Mesenchymal stem cell (in vitro differentiated cells and primary cell): ENCODE data around the gene RND3.

ENCODE experiments used
- DNase-seq: peaks from one replicate; pipeline ENCODE4 v3.0.0-alpha.2; 2013
- H2AFZ ChIP-seq: one replicate; pipeline ENCODE4 v1.6.1; 2013; ENCODE audit warnings: low read depth, mild to moderate bottlenecking, control low read depth, inconsistent platforms, low read length, moderate library complexity
- H2AK5ac ChIP-seq: 2 replicates; pipeline ENCODE4 v1.6.1; 2013; ENCODE audit warnings: low read length, moderate library complexity, mild to moderate bottlenecking, inconsistent platforms; ENCODE audit not compliant: severe bottlenecking
- H2BK120ac ChIP-seq: one replicate; pipeline ENCODE4 v1.6.1; 2013; ENCODE audit warnings: low read depth, mild to moderate bottlenecking, inconsistent platforms, low read length, moderate library complexity
- H2BK12ac ChIP-seq, 2 experiments: one replicate each; pipeline ENCODE4 v1.6.1; 2013; ENCODE audit warnings: inconsistent platforms in 2 of 2, low read length in 2 of 2, mild to moderate bottlenecking in 2 of 2, moderate library complexity in 2 of 2, control low read depth in 1 of 2
- H2BK15ac ChIP-seq: one replicate; pipeline ENCODE4 v1.6.1; 2013; ENCODE audit warnings: mild to moderate bottlenecking, low read depth, inconsistent platforms; ENCODE audit not compliant: poor library complexity, severe bottlenecking
- H2BK5ac ChIP-seq: 2 replicates; pipeline ENCODE4 v1.6.1; 2013; ENCODE audit warnings: low read depth, mild to moderate bottlenecking, low read length, control low read depth, inconsistent platforms; ENCODE audit not compliant: poor library complexity, severe bottlenecking
- H3K14ac ChIP-seq, 2 experiments: one replicate each; pipeline ENCODE4 v1.6.1; 2013; ENCODE audit warnings: inconsistent platforms in 2 of 2, low read length in 2 of 2, control low read depth in 1 of 2, mild to moderate bottlenecking in 1 of 2, moderate library complexity in 1 of 2
- H3K18ac ChIP-seq, 2 experiments: one replicate each; pipeline ENCODE4 v1.6.1; 2013; ENCODE audit warnings: inconsistent platforms in 2 of 2, low read length in 2 of 2, control low read depth in 1 of 2, low read depth in 1 of 2, mild to moderate bottlenecking in 1 of 2
- H3K23ac ChIP-seq, 2 experiments: one replicate each; pipeline ENCODE4 v1.6.1; 2013; ENCODE audit warnings: inconsistent platforms in 2 of 2, low read length in 2 of 2, mild to moderate bottlenecking in 2 of 2, moderate library complexity in 2 of 2, control low read depth in 1 of 2
- H3K27ac ChIP-seq: 2 replicates; pipeline ENCODE4 v1.5.1; 2013; ENCODE audit warnings: mild to moderate bottlenecking, moderate library complexity, low read length, control low read depth, inconsistent platforms; ENCODE audit not compliant: poor library complexity, severe bottlenecking
- H3K27me3 ChIP-seq, 2 experiments: 2 replicates each; pipeline versions ENCODE4 v1.6.1 to v1.7.0; 2013; ENCODE audit warnings: low read length in 2 of 2, mild to moderate bottlenecking in 2 of 2, moderate library complexity in 2 of 2, control low read depth in 1 of 2, inconsistent platforms in 1 of 2; ENCODE audit not compliant: control insufficient read depth in 1 of 2, insufficient read depth in 1 of 2
- H3K36me3 ChIP-seq, 2 experiments: 2 replicates each; pipeline versions ENCODE4 v1.6.1 to v1.7.0; 2013; ENCODE audit warnings: low read length in 2 of 2, control low read depth in 1 of 2, inconsistent platforms in 1 of 2, low read depth in 1 of 2, mild to moderate bottlenecking in 1 of 2; ENCODE audit not compliant: insufficient read depth in 2 of 2, control insufficient read depth in 1 of 2
- H3K4ac ChIP-seq, 2 experiments: one replicate each; pipeline ENCODE4 v1.6.1; 2013; ENCODE audit warnings: inconsistent platforms in 2 of 2, low read length in 2 of 2, mild to moderate bottlenecking in 2 of 2, moderate library complexity in 2 of 2, control low read depth in 1 of 2, low read depth in 1 of 2
- H3K4me1 ChIP-seq: 2 replicates; pipeline ENCODE4 v1.6.1; 2013; ENCODE audit warnings: low read depth, low read length, control low read depth; ENCODE audit not compliant: control insufficient read depth, insufficient read depth
- H3K4me2 ChIP-seq: 2 replicates; pipeline ENCODE4 v1.6.1; 2013; ENCODE audit warnings: low read length, mild to moderate bottlenecking, inconsistent platforms; ENCODE audit not compliant: poor library complexity, severe bottlenecking
- H3K4me3 ChIP-seq, 2 experiments: 2 replicates each; pipeline versions ENCODE4 v1.5.1 to v1.7.0; 2013; ENCODE audit warnings: low read length in 2 of 2, mild to moderate bottlenecking in 2 of 2, control low read depth in 1 of 2, low read depth in 1 of 2; ENCODE audit not compliant: insufficient read depth in 1 of 2
- H3K79me1 ChIP-seq: replicated peaks from 2 replicates; pipeline ENCODE4 v1.6.1; 2013; ENCODE audit warnings: mild to moderate bottlenecking, control low read depth, low read length, inconsistent platforms; ENCODE audit not compliant: poor library complexity, severe bottlenecking
- H3K9ac ChIP-seq: 2 replicates; pipeline ENCODE4 v1.7.0; 2013; ENCODE audit warnings: mild to moderate bottlenecking, low read length, moderate library complexity
- H3K9me3 ChIP-seq: 2 replicates; pipeline ENCODE4 v1.7.0; 2013; ENCODE audit warnings: mild to moderate bottlenecking, low read length; ENCODE audit not compliant: control insufficient read depth
- H4K8ac ChIP-seq: one replicate; pipeline ENCODE4 v1.6.1; 2013; ENCODE audit warnings: inconsistent platforms, mild to moderate bottlenecking, low read length, moderate library complexity
- H4K91ac ChIP-seq: one replicate; pipeline ENCODE4 v1.6.1; 2013; ENCODE audit warnings: mild to moderate bottlenecking, low read length, inconsistent platforms
- WGBS: methylation state at CpG from one replicate; pipeline ENCODE4 v1.1.7; 2013; ENCODE audit warnings: mixed read lengths; 5-methylcytosine and 5-hydroxymethylcytosine counted together

The RND3 gene

DNA sequence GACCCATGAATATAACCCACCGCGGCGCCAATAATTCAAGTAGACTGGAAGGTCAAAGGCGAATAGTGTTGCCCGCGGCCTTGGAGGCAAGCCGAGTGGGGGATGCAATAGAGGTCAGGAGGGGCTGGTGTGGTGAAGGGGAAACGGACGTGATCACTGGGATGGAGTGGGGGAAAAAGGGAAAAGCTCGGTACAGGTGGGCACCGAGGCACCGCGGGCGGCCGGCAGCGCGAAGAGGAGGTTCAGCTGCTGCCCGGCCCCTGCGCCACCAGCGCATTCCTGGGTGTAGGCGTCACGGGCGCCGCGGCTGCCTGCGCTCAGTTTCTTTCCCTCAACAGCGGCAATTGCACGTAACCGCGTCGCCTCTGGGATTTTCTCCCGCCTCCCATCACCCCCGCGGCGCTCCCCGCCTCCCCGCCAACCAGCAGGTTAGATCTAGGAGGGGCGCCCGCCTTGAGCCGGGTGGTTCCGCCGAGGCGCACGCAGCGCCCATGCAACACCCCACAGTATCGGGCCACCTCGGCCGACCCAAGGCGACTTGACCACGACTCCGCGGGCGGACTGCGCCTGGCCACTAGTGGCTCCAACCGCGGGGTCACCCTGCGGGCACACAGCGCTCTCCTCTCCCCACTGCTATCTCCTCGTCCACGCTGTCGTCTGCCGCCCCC lies 1.5 kb downstream of the RND3 start:
- peak overlapping the region; percentile 63 to 68 for H2BK12ac ChIP-seq
- H3K79me1 ChIP-seq, result no peaks in the 10 kb centered on the region
- H3K4me3 ChIP-seq, result peak overlapping the region; percentile 83 to 96
- H2BK5ac ChIP-seq, result peak overlapping the region; percentile 96
- H3K4me1 ChIP-seq, result no peaks in the 10 kb centered on the region
- peak overlapping the region; percentile 81 to 90 for H3K4ac ChIP-seq
- peak overlapping the region; percentile 51 for H3K4me2 ChIP-seq
- H2BK15ac ChIP-seq, result peak overlapping the region; percentile 71
- H3K23ac ChIP-seq, result peak overlapping the region; percentile 86 to 96
- peak overlapping the region; percentile 100 for H3K9ac ChIP-seq
- WGBS, result under 1% methylated on average over 62 of the region's 62 CpGs
- peak overlapping the region; percentile 89 for H2AK5ac ChIP-seq
- H3K9me3 ChIP-seq, result no peaks in the 10 kb centered on the region
- no peak overlapping the region for H2AFZ ChIP-seq
- peak overlapping the region; percentile 82 for H4K91ac ChIP-seq
- peak overlapping the region; percentile 88 for H3K27ac ChIP-seq
- peaks cover 20 to 47% of the 10 kb centered on the region in 2 experiments for H3K36me3 ChIP-seq
- peak; percentile 85 for DNase-seq
- no peaks in the 10 kb centered on the region for H3K27me3 ChIP-seq
- H3K14ac ChIP-seq, result peak overlapping the region in 1 of 2 experiments; percentile 99
- peak overlapping the region; percentile 73 for H2BK120ac ChIP-seq
- H4K8ac ChIP-seq, result peak overlapping the region; percentile 69
- H3K18ac ChIP-seq, result peak overlapping the region; percentile 97 to 99

DNA sequence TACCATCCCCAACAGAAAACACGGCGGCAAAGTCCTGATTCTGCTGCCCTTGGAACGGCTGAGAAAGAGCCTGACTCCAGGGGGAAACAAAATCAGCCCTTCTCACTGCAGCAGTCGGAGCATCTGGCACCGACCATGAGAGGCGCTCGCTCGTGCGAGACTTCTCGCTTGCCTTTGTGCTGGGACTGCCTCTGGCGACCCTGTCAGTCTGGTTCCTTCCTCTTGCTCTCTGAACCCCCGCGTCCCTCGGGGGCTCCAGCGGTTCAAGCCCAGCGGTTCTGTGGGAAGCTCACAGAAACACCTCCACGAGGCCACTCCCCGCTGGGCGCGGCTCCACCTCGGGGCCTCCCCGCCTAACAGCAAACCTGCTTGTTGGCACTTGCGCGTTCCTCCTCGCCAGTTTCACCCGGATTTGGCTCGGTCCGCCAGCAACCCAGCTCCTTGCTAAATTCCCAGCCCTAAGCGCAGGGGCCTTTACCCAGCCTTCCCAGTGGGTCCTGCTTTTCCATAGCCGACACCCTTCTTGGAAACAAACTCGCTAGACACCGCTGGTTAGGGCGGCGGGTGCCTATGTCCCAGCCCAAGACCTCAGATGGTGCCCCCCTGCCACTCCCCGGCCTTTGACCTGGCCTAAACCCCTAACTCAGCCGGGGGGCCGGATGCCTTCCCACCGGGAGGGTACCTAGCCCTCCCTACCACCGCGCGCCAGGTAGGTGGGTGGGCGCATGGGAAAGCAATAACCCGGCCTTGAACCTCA lies 2.2 kb downstream of the RND3 start:
- H2AFZ ChIP-seq, result no peak overlapping the region
- peak overlapping the region; percentile 65 for H2BK120ac ChIP-seq
- no peaks in the 10 kb centered on the region for H3K9me3 ChIP-seq
- H2BK5ac ChIP-seq, result peak overlapping the region; percentile 94
- H3K4me1 ChIP-seq, result no peaks in the 10 kb centered on the region
- H3K23ac ChIP-seq, result peak overlapping the region; percentile 2 to 94
- H3K18ac ChIP-seq, result peak overlapping the region; percentile 97 to 99
- under 1% methylated on average over 38 of the region's 43 CpGs for WGBS
- H3K27ac ChIP-seq, result peak overlapping the region; percentile 88
- H3K4ac ChIP-seq, result peak overlapping the region; percentile 81
- no peaks in the 10 kb centered on the region for H3K27me3 ChIP-seq
- peak overlapping the region; percentile 83 to 96 for H3K4me3 ChIP-seq
- H2BK12ac ChIP-seq, result peak overlapping the region; percentile 2 to 84
- peak overlapping the region; percentile 89 for H2AK5ac ChIP-seq
- H3K79me1 ChIP-seq, result no peaks in the 10 kb centered on the region
- H3K36me3 ChIP-seq, result peaks cover 20 to 54% of the 10 kb centered on the region in 2 experiments
- DNase-seq, result peak; percentile 77
- peak overlapping the region; percentile 100 for H3K9ac ChIP-seq
- peak overlapping the region; percentile 71 for H2BK15ac ChIP-seq
- H4K91ac ChIP-seq, result peak overlapping the region; percentile 71
- H4K8ac ChIP-seq, result peak overlapping the region; percentile 63
- H3K4me2 ChIP-seq, result peak overlapping the region; percentile 51
- H3K14ac ChIP-seq, result peak overlapping the region in 1 of 2 experiments; percentile 99

DNA sequence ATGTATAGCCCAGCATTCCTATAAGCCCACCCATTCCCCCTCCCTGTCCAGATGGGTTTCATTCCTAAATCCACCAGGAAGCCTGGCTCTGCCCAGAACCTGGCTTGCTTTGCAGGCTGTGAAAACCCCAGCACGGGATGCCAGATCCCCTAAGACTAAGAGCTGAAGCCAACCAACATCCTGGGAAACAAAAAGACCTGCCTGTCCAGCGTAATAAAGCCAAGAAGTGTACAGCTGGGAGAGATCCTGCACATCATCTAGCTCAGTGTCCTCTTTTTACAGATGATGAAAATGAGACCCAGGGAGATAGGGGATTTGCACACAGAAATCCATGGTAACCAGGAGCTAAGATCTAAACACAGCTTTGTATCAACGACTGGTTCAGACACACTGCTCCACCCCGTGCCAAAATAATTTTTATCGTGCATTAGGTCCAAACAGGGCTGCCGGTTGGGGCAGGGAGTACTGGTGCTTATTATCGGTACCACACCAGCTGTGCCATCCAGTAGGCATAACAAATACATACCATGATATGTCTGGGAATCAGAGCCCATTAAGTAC lies 2.9 kb downstream of the RND3 start:
- Histone ChIP-seq H2AFZ (no peak overlapping the region), H2AK5ac (no peak overlapping the region), H2BK120ac (no peak overlapping the region), H3K4me3 (peak overlapping the region; percentile 83 to 96), H3K36me3 (peaks cover 20 to 62% of the 10 kb centered on the region in 2 experiments), H2BK12ac (no peak overlapping the region), H3K9ac (peak overlapping the region; percentile 100), H2BK5ac (no peak overlapping the region), H4K91ac (no peak overlapping the region), H3K18ac (peak overlapping the region in 1 of 2 experiments; percentile 46), H3K4me2 (peak overlapping the region; percentile 51), H3K9me3 (no peaks in the 10 kb centered on the region), H3K23ac (no peak overlapping the region), H3K27ac (peak overlapping the region; percentile 88), H3K4ac (peak overlapping the region in 1 of 2 experiments; percentile 81), H4K8ac (no peak overlapping the region), H3K4me1 (no peaks in the 10 kb centered on the region), H3K79me1 (no peaks in the 10 kb centered on the region), H3K14ac (peak overlapping the region in 1 of 2 experiments; percentile 53), H2BK15ac (no peak overlapping the region), H3K27me3 (no peaks in the 10 kb centered on the region)
- 53% methylated on average over 7 of the region's 7 CpGs for WGBS
- peak; percentile 56 for DNase-seq

DNA sequence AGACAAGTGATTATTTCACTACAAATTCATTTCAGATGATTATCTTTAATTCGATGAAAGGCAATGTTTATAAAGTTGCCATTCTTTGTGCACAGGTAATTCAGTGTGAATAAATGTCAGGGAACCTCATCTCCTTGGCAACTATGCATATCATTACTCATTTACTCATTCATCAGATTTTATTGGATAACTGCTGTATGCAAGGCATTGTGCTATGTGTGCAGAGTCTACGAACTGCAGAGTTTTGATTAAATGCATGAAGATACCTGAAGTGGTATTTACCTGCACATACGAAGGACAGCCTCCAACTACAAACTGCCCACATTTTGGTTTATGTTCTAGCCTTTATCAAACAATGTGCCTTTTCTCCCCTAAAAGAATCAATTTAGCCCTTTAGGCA lies 3.5 kb downstream of the RND3 start:
- no peak overlapping the region for H3K4ac ChIP-seq

More for the DNA sequence above, 3.5 kb downstream of the RND3 start:
- WGBS, result 71% methylated on average over 2 of the region's 3 CpGs
- peak overlapping the region; percentile 51 for H3K4me2 ChIP-seq
- no peak overlapping the region for H2BK12ac ChIP-seq
- H3K36me3 ChIP-seq, result peaks cover 20 to 67% of the 10 kb centered on the region in 2 experiments
- no peak overlapping the region for H2AFZ ChIP-seq
- peak overlapping the region; percentile 100 for H3K9ac ChIP-seq
- H2BK5ac ChIP-seq, result no peak overlapping the region
- no peak overlapping the region for H4K91ac ChIP-seq
- no peak overlapping the region for H3K14ac ChIP-seq
- no peaks in the 10 kb centered on the region for H3K79me1 ChIP-seq
- H3K4me3 ChIP-seq, result peak overlapping the region in 1 of 2 experiments; percentile 96
- no peak overlapping the region for H2BK15ac ChIP-seq
- H3K23ac ChIP-seq, result no peak overlapping the region
- H3K27ac ChIP-seq, result peak overlapping the region; percentile 24
- no peak for DNase-seq
- H2AK5ac ChIP-seq, result no peak overlapping the region
- H4K8ac ChIP-seq, result no peak overlapping the region
- no peaks in the 10 kb centered on the region for H3K4me1 ChIP-seq
- no peak overlapping the region for H2BK120ac ChIP-seq
- H3K27me3 ChIP-seq, result no peaks in the 10 kb centered on the region
- H3K9me3 ChIP-seq, result no peaks in the 10 kb centered on the region
- no peak overlapping the region for H3K18ac ChIP-seq
